Measurements from ENCODE around the gene SLC25A18. TPM values are rescaled to one million over a fixed set of nuclear protein-coding genes. Genes with fewer than 3 reads are reported as not detected.
"Not testable (repeated sequence)": the region's sequence is repeated elsewhere in the genome, so short reads cannot be mapped to it uniquely, and the experiment has no call there.

Gene SLC25A18
- total and polyA plus RNA-seq, 5 donors: 0.96 to 2.6 (median 1.5) TPM

- Histone ChIP-seq H3K27ac (ENCODE audit: low read length) (no peak overlapping the region), H3K9me3 (ENCODE audit: control insufficient read depth, low read length) (no peaks in the 10 kb centered on the region), H3K27me3 (ENCODE audit: control insufficient read depth, insufficient read depth) (no peaks in the 10 kb centered on the region), H3K4me1 (ENCODE audit: control insufficient read depth, insufficient read depth, low read length) (no peaks in the 10 kb centered on the region), H3K4me3 (ENCODE audit: low read length) (no peak overlapping the region)
- ATAC-seq (no peak), DNase-seq (no peak)
- intact Hi-C loops (cut with DNase I): loop anchor here in 2 of 4 donors (10.0 kb wide), 1 partner anchor 59 kb away; no protein-coding TSS in a partner anchor
- 89% methylated on average over 3 of the region's 3 CpGs for WGBS
Measured at GRCh38 chr22:17633998-17634323, 70.7 kb downstream of the SLC25A18 start.

- intact Hi-C loops (cut with DNase I): loop anchor here in 2 of 4 donors (10.0 kb wide), 1 partner anchor 60 kb away; no protein-coding TSS in a partner anchor
- WGBS: 92% methylated on average over 3 of the region's 3 CpGs
- Histone ChIP-seq H3K9me3 (ENCODE audit: control insufficient read depth, low read length) (no peaks in the 10 kb centered on the region), H3K27ac (ENCODE audit: low read length) (no peak overlapping the region), H3K4me1 (ENCODE audit: control insufficient read depth, insufficient read depth, low read length) (no peaks in the 10 kb centered on the region), H3K4me3 (ENCODE audit: low read length) (no peak overlapping the region), H3K27me3 (ENCODE audit: control insufficient read depth, insufficient read depth) (no peaks in the 10 kb centered on the region)
- no peak for DNase-seq
- ATAC-seq: no peak
Measured at GRCh38 chr22:17634696-17635095, 71.4 kb downstream of the SLC25A18 start.

GRCh38 chr22:17636850-17637249, 73.6 kb downstream of the SLC25A18 start:
- not testable (repeated sequence) for H3K9me3 ChIP-seq (ENCODE audit: control insufficient read depth, low read length); DNase-seq; ATAC-seq; H3K27me3 ChIP-seq (ENCODE audit: control insufficient read depth, insufficient read depth); H3K27ac ChIP-seq (ENCODE audit: low read length); H3K4me1 ChIP-seq (ENCODE audit: control insufficient read depth, insufficient read depth, low read length); H3K4me3 ChIP-seq (ENCODE audit: low read length)
- intact Hi-C loops (cut with DNase I): loop anchor here in 2 of 4 donors (10.0 kb wide), 1 partner anchor 62 kb away; no protein-coding TSS in a partner anchor
- whole genome bisulfite sequencing: 85% methylated on average over 10 of the region's 10 CpGs

GRCh38 chr22:17637490-17638181, 74.3 kb downstream of the SLC25A18 start:
- Histone ChIP-seq H3K27me3 (ENCODE audit: control insufficient read depth, insufficient read depth) (no peaks in the 10 kb centered on the region), H3K4me3 (ENCODE audit: low read length) (peak overlapping the region; percentile 78), H3K4me1 (ENCODE audit: control insufficient read depth, insufficient read depth, low read length) (peaks cover 2% of the 10 kb centered on the region), H3K9me3 (ENCODE audit: control insufficient read depth, low read length) (no peaks in the 10 kb centered on the region), H3K27ac (ENCODE audit: low read length) (peak overlapping the region; percentile 93)
- ATAC-seq: peak in 1 of 2 donors; percentile 1
- no peak for DNase-seq
- WGBS: 57% methylated on average over 10 of the region's 10 CpGs
- intact Hi-C loops (cut with DNase I): loop anchor here in 2 of 4 donors (10.0 kb wide), 1 partner anchor 63 kb away; no protein-coding TSS in a partner anchor

GRCh38 chr22:17638182-17638431, 74.8 kb downstream of the SLC25A18 start:
- 2% methylated on average over 10 of the region's 10 CpGs for WGBS
- intact Hi-C loops (cut with DNase I): loop anchor here in 2 of 4 donors (10.0 kb wide), 1 partner anchor 63 kb away; no protein-coding TSS in a partner anchor
- peak overlapping the region; percentile 78 for H3K4me3 ChIP-seq (ENCODE audit: low read length)
- ATAC-seq (peak; percentile 57 to 69), DNase-seq (no peak)
- no peaks in the 10 kb centered on the region for H3K27me3 ChIP-seq (ENCODE audit: control insufficient read depth, insufficient read depth)
- peaks cover 2% of the 10 kb centered on the region for H3K4me1 ChIP-seq (ENCODE audit: control insufficient read depth, insufficient read depth, low read length)
- H3K9me3 ChIP-seq (ENCODE audit: control insufficient read depth, low read length): no peaks in the 10 kb centered on the region
- peak overlapping the region; percentile 93 for H3K27ac ChIP-seq (ENCODE audit: low read length)

- H3K27ac ChIP-seq (ENCODE audit: low read length): peak within 1 kb of the TSS; percentile 93
- under 1% methylated on average over 70 of the region's 70 CpGs for WGBS
- intact Hi-C loops (cut with DNase I): loop anchor here in 2 of 4 donors (10.0 kb wide), 1 partner anchor 64 kb away; no protein-coding TSS in a partner anchor
- H3K4me1 ChIP-seq (ENCODE audit: control insufficient read depth, insufficient read depth, low read length): peaks cover 2% of the 10 kb centered on the region
- no peaks in the 10 kb centered on the region for H3K9me3 ChIP-seq (ENCODE audit: control insufficient read depth, low read length)
- peak within 1 kb of the TSS; percentile 78 for H3K4me3 ChIP-seq (ENCODE audit: low read length)
- DNase-seq: peak; percentile 93 to 97 (median 95)
- H3K27me3 ChIP-seq (ENCODE audit: control insufficient read depth, insufficient read depth): no peaks in the 10 kb centered on the region
- ATAC-seq: peak; percentile 98
Measured at GRCh38 chr22:17638432-17639246, 75.3 kb downstream of the SLC25A18 start, which contains the start of gene BCL2L13. Gene BCL2L13 (plus strand): TSS chr22:17638757. CDS start chr22:17655712, 16,955 bp downstream.

GRCh38 chr22:17639247-17639741, 76.0 kb downstream of the SLC25A18 start:
- no peaks in the 10 kb centered on the region for H3K9me3 ChIP-seq (ENCODE audit: control insufficient read depth, low read length)
- H3K27ac ChIP-seq (ENCODE audit: low read length): peak overlapping the region; percentile 93
- intact Hi-C loops (cut with DNase I): loop anchor here in 2 of 4 donors (10.0 kb wide), 1 partner anchor 64 kb away; no protein-coding TSS in a partner anchor
- 7% methylated on average over 8 of the region's 8 CpGs for WGBS
- ATAC-seq (peak; percentile 42 to 55), DNase-seq (no peak)
- no peaks in the 10 kb centered on the region for H3K27me3 ChIP-seq (ENCODE audit: control insufficient read depth, insufficient read depth)
- peak overlapping the region; percentile 78 for H3K4me3 ChIP-seq (ENCODE audit: low read length)
- H3K4me1 ChIP-seq (ENCODE audit: control insufficient read depth, insufficient read depth, low read length): peaks cover 2% of the 10 kb centered on the region

Other genes with a start within 250 kb of the SLC25A18 start
- 1 to 10 TPM; 4.1 to 8.3 (median 4.7) TPM for gene CECR2, start 194.0 kb upstream of the SLC25A18 start, total RNA-seq
- 3.4 TPM for gene CECR2, start 194.0 kb upstream of the SLC25A18 start, polyA plus RNA-seq
- 100 to 1,000 TPM; 162 to 199 (median 182) TPM for gene ATP6V1E1, start 65.3 kb downstream of the SLC25A18 start, total RNA-seq
- gene ATP6V1E1, start 65.3 kb downstream of the SLC25A18 start, polyA plus RNA-seq: 207 TPM
- 10 to 100 TPM; 51.6 to 62.9 (median 56.7) TPM for gene BCL2L13, start 75.3 kb downstream of the SLC25A18 start, total RNA-seq
- gene BCL2L13, start 75.3 kb downstream of the SLC25A18 start, polyA plus RNA-seq: 40.0 TPM
- 10 to 100 TPM in 3 of 4 donors, 1 to 10 TPM in 1; 7.2 to 13.1 (median 11.3) TPM for gene BID, start 211.0 kb downstream of the SLC25A18 start, total RNA-seq
- 12.7 TPM for gene BID, start 211.0 kb downstream of the SLC25A18 start, polyA plus RNA-seq